ENCODE measurements around the gene KCNQ1.

Gene KCNQ1

GRCh38 chr11:2578929-2579270 is 134.1 kb downstream of the KCNQ1 start:
- no peak for ATAC-seq
- TF ChIP-seq BACH2 (CRISPR knock-in tag; IDR thresholded peaks at IDR 0.05; ENCODE audit: borderline replicate concordance) (no peak), PPARA (CRISPR knock-in tag; IDR thresholded peaks at IDR 0.05; ENCODE audit: borderline replicate concordance) (no peak), SNAI2 (CRISPR knock-in tag; IDR thresholded peaks at IDR 0.05) (no peak), ZNF8 (CRISPR knock-in tag; IDR thresholded peaks at IDR 0.05) (no peak), CREB5 (CRISPR knock-in tag; IDR thresholded peaks at IDR 0.05; ENCODE audit: low read depth) (no peak), TOX (CRISPR knock-in tag; IDR thresholded peaks at IDR 0.05; ENCODE audit: borderline replicate concordance) (no peak), ARNTL (CRISPR knock-in tag; IDR thresholded peaks at IDR 0.05; ENCODE audit: borderline replicate concordance, low read depth) (no peak), ZFP30 (CRISPR knock-in tag; IDR thresholded peaks at IDR 0.05) (no peak)
- TF ChIP-seq, protein P1, sequence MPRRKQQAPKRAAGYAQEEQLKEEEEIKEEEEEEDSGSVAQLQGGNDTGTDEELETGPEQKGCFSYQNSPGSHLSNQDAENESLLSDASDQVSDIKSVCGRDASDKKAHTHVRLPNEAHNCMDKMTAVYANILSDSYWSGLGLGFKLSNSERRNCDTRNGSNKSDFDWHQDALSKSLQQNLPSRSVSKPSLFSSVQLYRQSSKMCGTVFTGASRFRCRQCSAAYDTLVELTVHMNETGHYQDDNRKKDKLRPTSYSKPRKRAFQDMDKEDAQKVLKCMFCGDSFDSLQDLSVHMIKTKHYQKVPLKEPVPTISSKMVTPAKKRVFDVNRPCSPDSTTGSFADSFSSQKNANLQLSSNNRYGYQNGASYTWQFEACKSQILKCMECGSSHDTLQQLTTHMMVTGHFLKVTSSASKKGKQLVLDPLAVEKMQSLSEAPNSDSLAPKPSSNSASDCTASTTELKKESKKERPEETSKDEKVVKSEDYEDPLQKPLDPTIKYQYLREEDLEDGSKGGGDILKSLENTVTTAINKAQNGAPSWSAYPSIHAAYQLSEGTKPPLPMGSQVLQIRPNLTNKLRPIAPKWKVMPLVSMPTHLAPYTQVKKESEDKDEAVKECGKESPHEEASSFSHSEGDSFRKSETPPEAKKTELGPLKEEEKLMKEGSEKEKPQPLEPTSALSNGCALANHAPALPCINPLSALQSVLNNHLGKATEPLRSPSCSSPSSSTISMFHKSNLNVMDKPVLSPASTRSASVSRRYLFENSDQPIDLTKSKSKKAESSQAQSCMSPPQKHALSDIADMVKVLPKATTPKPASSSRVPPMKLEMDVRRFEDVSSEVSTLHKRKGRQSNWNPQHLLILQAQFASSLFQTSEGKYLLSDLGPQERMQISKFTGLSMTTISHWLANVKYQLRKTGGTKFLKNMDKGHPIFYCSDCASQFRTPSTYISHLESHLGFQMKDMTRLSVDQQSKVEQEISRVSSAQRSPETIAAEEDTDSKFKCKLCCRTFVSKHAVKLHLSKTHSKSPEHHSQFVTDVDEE (CRISPR knock-in tag; IDR thresholded peaks at IDR 0.05): no peak

DNA sequence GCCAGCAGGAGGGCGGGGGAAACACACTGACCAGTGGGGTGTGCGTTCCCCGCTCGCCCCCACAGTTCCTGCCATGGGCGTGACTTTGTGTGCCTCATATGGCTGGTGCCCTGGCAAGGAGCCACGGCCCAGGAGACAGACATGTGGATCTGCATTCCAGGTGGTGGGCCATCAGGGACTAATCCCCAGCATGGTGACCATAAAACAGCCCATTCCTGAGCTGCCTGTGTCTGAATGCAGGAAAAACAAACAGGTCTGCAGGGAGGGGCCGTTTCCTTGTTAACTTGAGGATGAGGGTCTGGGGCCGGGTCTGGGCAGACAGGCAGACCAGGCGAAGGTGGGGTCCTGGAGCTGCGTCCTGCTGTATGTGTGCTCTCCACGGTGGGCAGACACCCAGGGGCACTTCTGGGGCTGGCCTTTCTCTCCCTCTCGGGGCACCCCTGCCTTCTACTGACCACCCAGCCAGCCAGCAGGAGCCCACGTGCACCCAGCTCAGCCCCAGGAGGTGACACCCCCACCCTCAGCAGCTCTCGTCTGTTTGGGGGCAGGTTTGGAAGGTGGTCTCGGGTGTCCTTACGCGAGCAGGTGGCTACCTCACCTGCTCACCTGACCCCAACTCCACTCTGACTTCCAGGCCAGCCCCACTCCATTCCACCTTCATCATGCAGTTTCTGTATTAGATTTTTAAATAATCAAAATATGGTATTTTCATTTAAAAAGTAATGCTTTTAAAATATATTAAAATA is 134.7 kb downstream of the KCNQ1 start:
- ATAC-seq: no peak

DNA sequence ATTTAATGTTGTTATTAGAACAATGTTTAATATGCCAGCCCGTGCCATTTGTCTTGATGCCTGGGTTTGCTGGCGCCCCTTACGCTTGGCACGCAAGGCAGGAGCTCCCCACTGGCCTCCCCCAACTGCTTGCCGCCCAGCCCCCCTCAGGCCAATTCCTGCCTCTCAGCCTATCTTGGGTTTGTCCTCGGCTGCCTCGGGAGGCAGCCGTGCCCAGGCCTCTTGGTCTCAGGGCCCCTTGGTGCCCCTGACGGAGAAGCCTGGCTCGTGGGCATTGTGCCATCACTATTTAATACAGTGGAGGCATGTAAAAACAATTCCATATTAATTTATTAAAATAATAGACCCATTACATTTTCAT is 135.2 kb downstream of the KCNQ1 start:
- ATAC-seq: no peak
- no peak for TF ChIP-seq ARNTL (CRISPR knock-in tag; IDR thresholded peaks at IDR 0.05; ENCODE audit: borderline replicate concordance, low read depth)
- TF ChIP-seq, protein P2, sequence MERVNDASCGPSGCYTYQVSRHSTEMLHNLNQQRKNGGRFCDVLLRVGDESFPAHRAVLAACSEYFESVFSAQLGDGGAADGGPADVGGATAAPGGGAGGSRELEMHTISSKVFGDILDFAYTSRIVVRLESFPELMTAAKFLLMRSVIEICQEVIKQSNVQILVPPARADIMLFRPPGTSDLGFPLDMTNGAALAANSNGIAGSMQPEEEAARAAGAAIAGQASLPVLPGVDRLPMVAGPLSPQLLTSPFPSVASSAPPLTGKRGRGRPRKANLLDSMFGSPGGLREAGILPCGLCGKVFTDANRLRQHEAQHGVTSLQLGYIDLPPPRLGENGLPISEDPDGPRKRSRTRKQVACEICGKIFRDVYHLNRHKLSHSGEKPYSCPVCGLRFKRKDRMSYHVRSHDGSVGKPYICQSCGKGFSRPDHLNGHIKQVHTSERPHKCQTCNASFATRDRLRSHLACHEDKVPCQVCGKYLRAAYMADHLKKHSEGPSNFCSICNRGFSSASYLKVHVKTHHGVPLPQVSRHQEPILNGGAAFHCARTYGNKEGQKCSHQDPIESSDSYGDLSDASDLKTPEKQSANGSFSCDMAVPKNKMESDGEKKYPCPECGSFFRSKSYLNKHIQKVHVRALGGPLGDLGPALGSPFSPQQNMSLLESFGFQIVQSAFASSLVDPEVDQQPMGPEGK (CRISPR knock-in tag; IDR thresholded peaks at IDR 0.05; ENCODE audit: borderline replicate concordance): no peak
- no peak for TF ChIP-seq ZNF70 (CRISPR knock-in tag; IDR thresholded peaks at IDR 0.05)
- no peak for TF ChIP-seq ZFP30 (CRISPR knock-in tag; IDR thresholded peaks at IDR 0.05)
- TF ChIP-seq RARB (CRISPR knock-in tag; IDR thresholded peaks at IDR 0.05): no peak
- TF ChIP-seq TOX (CRISPR knock-in tag; IDR thresholded peaks at IDR 0.05; ENCODE audit: borderline replicate concordance): no peak
- TF ChIP-seq BACH2 (CRISPR knock-in tag; IDR thresholded peaks at IDR 0.05; ENCODE audit: borderline replicate concordance): no peak
- no peak for TF ChIP-seq SNAI2 (CRISPR knock-in tag; IDR thresholded peaks at IDR 0.05)
- TF ChIP-seq, protein P3, sequence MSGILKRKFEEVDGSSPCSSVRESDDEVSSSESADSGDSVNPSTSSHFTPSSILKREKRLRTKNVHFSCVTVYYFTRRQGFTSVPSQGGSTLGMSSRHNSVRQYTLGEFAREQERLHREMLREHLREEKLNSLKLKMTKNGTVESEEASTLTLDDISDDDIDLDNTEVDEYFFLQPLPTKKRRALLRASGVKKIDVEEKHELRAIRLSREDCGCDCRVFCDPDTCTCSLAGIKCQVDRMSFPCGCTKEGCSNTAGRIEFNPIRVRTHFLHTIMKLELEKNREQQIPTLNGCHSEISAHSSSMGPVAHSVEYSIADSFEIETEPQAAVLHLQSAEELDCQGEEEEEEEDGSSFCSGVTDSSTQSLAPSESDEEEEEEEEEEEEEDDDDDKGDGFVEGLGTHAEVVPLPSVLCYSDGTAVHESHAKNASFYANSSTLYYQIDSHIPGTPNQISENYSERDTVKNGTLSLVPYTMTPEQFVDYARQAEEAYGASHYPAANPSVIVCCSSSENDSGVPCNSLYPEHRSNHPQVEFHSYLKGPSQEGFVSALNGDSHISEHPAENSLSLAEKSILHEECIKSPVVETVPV (CRISPR knock-in tag; IDR thresholded peaks at IDR 0.05): no peak
- no peak for TF ChIP-seq PPARA (CRISPR knock-in tag; IDR thresholded peaks at IDR 0.05; ENCODE audit: borderline replicate concordance)
- no peak for TF ChIP-seq ZFP3 (CRISPR knock-in tag; IDR thresholded peaks at IDR 0.05)
- TF ChIP-seq TCF4 (CRISPR knock-in tag; IDR thresholded peaks at IDR 0.05; ENCODE audit: borderline replicate concordance): no peak

More for the DNA sequence above, 134.7 kb downstream of the KCNQ1 start:
- TF ChIP-seq ZC3H10 (CRISPR knock-in tag; IDR thresholded peaks at IDR 0.05) (no peak), BACH2 (CRISPR knock-in tag; IDR thresholded peaks at IDR 0.05; ENCODE audit: borderline replicate concordance) (no peak), RARB (CRISPR knock-in tag; IDR thresholded peaks at IDR 0.05) (no peak), ESRRG (CRISPR knock-in tag; IDR thresholded peaks at IDR 0.05) (no peak), ZNF8 (CRISPR knock-in tag; IDR thresholded peaks at IDR 0.05) (no peak), ZNF70 (CRISPR knock-in tag; IDR thresholded peaks at IDR 0.05) (no peak), SNAI2 (CRISPR knock-in tag; IDR thresholded peaks at IDR 0.05) (no peak), TOX (CRISPR knock-in tag; IDR thresholded peaks at IDR 0.05; ENCODE audit: borderline replicate concordance) (no peak), ZFP3 (CRISPR knock-in tag; IDR thresholded peaks at IDR 0.05) (no peak), ZFP30 (CRISPR knock-in tag; IDR thresholded peaks at IDR 0.05) (no peak), CSDC2 (CRISPR knock-in tag; IDR thresholded peaks at IDR 0.05) (no peak), CREB5 (CRISPR knock-in tag; IDR thresholded peaks at IDR 0.05; ENCODE audit: low read depth) (no peak)
- TF ChIP-seq, protein P3 (CRISPR knock-in tag; IDR thresholded peaks at IDR 0.05): no peak
- TF ChIP-seq, protein P4, sequence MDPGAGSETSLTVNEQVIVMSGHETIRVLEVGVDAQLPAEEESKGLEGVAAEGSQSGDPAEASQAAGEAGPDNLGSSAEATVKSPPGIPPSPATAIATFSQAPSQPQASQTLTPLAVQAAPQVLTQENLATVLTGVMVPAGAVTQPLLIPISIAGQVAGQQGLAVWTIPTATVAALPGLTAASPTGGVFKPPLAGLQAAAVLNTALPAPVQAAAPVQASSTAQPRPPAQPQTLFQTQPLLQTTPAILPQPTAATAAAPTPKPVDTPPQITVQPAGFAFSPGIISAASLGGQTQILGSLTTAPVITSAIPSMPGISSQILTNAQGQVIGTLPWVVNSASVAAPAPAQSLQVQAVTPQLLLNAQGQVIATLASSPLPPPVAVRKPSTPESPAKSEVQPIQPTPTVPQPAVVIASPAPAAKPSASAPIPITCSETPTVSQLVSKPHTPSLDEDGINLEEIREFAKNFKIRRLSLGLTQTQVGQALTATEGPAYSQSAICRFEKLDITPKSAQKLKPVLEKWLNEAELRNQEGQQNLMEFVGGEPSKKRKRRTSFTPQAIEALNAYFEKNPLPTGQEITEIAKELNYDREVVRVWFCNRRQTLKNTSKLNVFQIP (CRISPR knock-in tag; IDR thresholded peaks at IDR 0.05; ENCODE audit: borderline replicate concordance, low read depth): no peak

Data from SK-N-SH treated with all-trans-retinoic acid at 6 μM for 48 hours (cell line).